ENCODE data around the gene NRBF2.
"Not testable (repeated sequence)": the region's sequence is repeated elsewhere in the genome, so short reads cannot be mapped to it uniquely, and the experiment has no call there.

NRBF2 gene

DNA sequence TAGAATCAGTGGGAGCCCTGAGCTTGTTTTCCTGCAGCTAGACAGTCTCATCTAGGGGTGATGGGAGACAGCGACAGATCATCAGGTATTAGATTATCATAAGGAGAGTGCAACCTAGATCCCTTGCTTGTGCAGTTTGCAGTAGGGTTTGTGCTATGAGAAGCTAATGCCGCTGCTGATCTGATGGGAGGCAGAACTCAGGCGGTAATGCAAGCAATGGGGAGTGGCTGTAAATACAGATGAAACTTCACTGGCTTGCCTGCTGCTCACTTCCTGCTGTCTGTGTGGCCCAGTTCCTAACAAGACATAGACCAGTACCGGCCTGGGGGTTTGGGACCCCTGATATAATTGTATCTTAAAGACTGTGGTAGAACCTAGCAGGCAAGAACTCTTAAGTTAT is 17.6 kb downstream of the NRBF2 start:
- Histone ChIP-seq H3K27ac (ENCODE audit: low read depth, low read length) (no peak overlapping the region), H3K27me3 (ENCODE audit: control insufficient read depth in 1 of 2, insufficient read depth in 2 of 2, low read length in 2 of 2) (no peaks in the 10 kb centered on the region), H3K4me1 (ENCODE audit: insufficient read depth, low read length) (peaks cover 16% of the 10 kb centered on the region), H3K9me3 (ENCODE audit: low read length) (no peaks in the 10 kb centered on the region), H3K4me3 (ENCODE audit: low read depth in 1 of 2, low read length in 2 of 2) (no peak overlapping the region), H3K36me3 (ENCODE audit: insufficient read depth, low read length) (no peaks in the 10 kb centered on the region), H3K9ac (ENCODE audit: low read length) (no peak overlapping the region)

DNA sequence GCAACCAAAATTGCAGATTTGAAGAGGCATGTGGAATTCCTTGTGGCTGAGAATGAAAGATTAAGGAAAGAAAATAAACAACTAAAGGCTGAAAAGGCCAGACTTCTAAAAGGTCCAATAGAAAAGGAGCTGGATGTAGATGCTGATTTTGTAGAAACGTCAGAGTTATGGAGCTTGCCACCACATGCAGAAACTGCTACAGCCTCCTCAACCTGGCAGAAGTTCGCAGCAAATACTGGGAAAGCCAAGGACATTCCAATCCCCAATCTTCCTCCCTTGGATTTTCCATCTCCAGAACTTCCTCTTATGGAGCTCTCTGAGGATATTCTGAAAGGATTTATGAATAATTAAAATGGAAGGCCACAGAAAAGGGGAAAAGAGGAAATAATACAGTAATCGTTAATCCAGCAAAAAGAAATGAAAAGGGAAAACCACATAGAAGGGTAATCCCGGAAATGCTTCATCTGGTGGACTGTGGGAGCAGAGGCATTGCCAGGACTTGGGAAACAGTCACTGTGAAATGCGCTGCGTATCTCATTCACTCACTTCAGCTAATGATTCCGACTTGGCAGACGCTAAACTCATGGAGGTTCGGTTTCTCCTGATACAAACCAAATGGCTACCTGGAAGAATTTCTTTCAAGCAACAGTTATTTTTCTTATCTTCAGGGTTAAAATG is 20.9 kb downstream of the NRBF2 start:
- H3K36me3 ChIP-seq (ENCODE audit: insufficient read depth, low read length); H3K9ac ChIP-seq (ENCODE audit: low read length); H3K9me3 ChIP-seq (ENCODE audit: low read length); H3K27ac ChIP-seq (ENCODE audit: low read depth, low read length); H3K4me3 ChIP-seq (ENCODE audit: low read depth in 1 of 2, low read length in 2 of 2); H3K27me3 ChIP-seq (ENCODE audit: control insufficient read depth in 1 of 2, insufficient read depth in 2 of 2, low read length in 2 of 2): not testable (repeated sequence)
- H3K4me1 ChIP-seq (ENCODE audit: insufficient read depth, low read length): peaks cover 27% of the 10 kb centered on the region

DNA sequence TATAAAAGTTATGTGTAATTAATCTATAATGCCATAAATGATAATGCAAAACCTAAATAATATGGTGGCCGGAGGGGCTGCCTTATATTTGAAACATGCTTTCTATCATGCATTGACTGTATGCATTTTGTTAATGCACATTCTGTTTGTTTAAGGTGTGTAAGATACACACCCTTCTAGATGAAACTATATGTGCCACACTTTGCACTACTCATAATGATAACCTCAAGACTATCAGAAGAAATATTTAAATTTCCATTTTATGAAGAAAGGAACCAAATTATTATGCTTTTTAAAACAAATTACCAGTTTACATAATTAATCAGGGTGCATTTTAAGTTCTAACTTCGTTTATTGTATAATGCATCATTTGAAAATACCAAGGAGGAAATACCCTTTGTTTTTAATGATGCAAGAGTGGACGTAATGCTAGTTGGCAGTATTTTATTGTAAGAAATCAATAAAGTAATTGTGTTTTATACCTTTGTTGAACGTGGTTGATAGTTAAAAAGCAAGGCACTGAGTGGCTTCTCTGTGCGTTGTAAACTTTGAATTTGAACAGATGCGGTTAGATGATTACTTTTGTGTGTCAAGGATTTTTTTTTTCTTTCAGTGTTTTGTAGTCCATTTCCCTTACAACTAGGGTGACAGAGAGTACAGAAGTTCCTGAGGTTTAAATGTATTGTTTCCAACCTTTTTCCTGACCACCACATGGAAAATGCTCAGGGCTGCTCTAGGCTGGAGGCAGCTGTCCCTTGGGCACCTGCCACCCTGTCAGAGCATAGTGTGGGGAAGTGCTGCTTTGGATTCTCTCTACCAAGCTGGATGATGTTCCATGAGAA is 21.6 kb downstream of the NRBF2 start:
- Histone ChIP-seq H3K4me1 (ENCODE audit: insufficient read depth, low read length) (peaks cover 27% of the 10 kb centered on the region), H3K36me3 (ENCODE audit: insufficient read depth, low read length) (no peaks in the 10 kb centered on the region), H3K4me3 (ENCODE audit: low read depth in 1 of 2, low read length in 2 of 2) (no peak overlapping the region), H3K27me3 (ENCODE audit: control insufficient read depth in 1 of 2, insufficient read depth in 2 of 2, low read length in 2 of 2) (no peaks in the 10 kb centered on the region), H3K9me3 (ENCODE audit: low read length) (no peaks in the 10 kb centered on the region), H3K27ac (ENCODE audit: low read depth, low read length) (no peak overlapping the region), H3K9ac (ENCODE audit: low read length) (no peak overlapping the region)

DNA sequence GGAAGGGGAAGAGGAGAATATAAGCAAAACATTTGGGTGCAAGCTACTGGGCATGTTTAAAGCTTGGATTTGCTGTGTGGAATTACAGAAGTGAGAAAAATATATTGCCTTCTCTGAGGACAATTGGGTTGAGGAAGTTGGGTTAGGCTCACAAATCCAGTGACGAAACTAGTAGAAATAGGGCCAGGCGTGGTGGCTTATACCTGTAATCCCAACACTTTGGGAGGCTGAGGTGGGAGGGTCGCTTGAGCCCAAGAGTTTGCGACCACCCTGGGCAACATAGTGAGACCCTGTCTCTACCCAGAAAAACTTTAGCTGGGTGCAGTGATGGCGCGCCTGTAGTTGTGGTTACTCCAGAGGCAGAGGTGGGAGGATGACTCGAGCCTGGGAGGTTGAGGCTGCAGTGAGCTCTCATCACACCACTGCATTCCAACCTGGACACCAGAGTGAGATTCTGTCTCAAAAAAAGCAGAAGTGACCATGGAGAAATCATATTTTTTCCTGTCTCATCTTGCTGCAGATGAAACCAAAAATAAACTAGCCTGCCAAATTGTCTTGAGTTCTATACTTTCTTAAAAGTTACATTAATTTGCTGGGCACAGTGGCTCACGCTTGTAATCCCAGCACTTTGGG is 22.4 kb downstream of the NRBF2 start:
- peaks cover 27% of the 10 kb centered on the region for H3K4me1 ChIP-seq (ENCODE audit: insufficient read depth, low read length)
- no peak overlapping the region for H3K9ac ChIP-seq (ENCODE audit: low read length)
- no peak overlapping the region for H3K27ac ChIP-seq (ENCODE audit: low read depth, low read length)
- no peaks in the 10 kb centered on the region for H3K27me3 ChIP-seq (ENCODE audit: control insufficient read depth in 1 of 2, insufficient read depth in 2 of 2, low read length in 2 of 2)
- no peak overlapping the region for H3K4me3 ChIP-seq (ENCODE audit: low read depth in 1 of 2, low read length in 2 of 2)
- H3K36me3 ChIP-seq (ENCODE audit: insufficient read depth, low read length): no peaks in the 10 kb centered on the region
- H3K9me3 ChIP-seq (ENCODE audit: low read length): no peaks in the 10 kb centered on the region

GRCh38 chr10:63156236-63156635 is 23.1 kb downstream of the NRBF2 start:
- H3K9ac ChIP-seq (ENCODE audit: low read length): no peak overlapping the region
- H3K4me1 ChIP-seq (ENCODE audit: insufficient read depth, low read length): peaks cover 27% of the 10 kb centered on the region
- H3K36me3 ChIP-seq (ENCODE audit: insufficient read depth, low read length): no peaks in the 10 kb centered on the region
- no peaks in the 10 kb centered on the region for H3K27me3 ChIP-seq (ENCODE audit: control insufficient read depth in 1 of 2, insufficient read depth in 2 of 2, low read length in 2 of 2)
- H3K4me3 ChIP-seq (ENCODE audit: low read depth in 1 of 2, low read length in 2 of 2): no peak overlapping the region
- H3K27ac ChIP-seq (ENCODE audit: low read depth, low read length): peak overlapping the region; percentile 17
- H3K9me3 ChIP-seq (ENCODE audit: low read length): no peaks in the 10 kb centered on the region

- Histone ChIP-seq H3K27me3 (ENCODE audit: control insufficient read depth in 1 of 2, insufficient read depth in 2 of 2, low read length in 2 of 2) (no peaks in the 10 kb centered on the region), H3K9ac (ENCODE audit: low read length) (no peak overlapping the region), H3K9me3 (ENCODE audit: low read length) (no peaks in the 10 kb centered on the region), H3K27ac (ENCODE audit: low read depth, low read length) (no peak overlapping the region), H3K4me1 (ENCODE audit: insufficient read depth, low read length) (peaks cover 31% of the 10 kb centered on the region), H3K36me3 (ENCODE audit: insufficient read depth, low read length) (no peaks in the 10 kb centered on the region), H3K4me3 (ENCODE audit: low read depth in 1 of 2, low read length in 2 of 2) (no peak overlapping the region)
Observed at GRCh38 chr10:63157845-63158624, 24.9 kb downstream of the NRBF2 start.

- no peaks in the 10 kb centered on the region for H3K27me3 ChIP-seq (ENCODE audit: control insufficient read depth in 1 of 2, insufficient read depth in 2 of 2, low read length in 2 of 2)
Observed at GRCh38 chr10:63161592-63161991, 28.5 kb downstream of the NRBF2 start.

GRCh38 chr10:63164166-63164623 is 31.1 kb downstream of the NRBF2 start:
- Histone ChIP-seq H3K36me3 (ENCODE audit: insufficient read depth, low read length) (peaks cover 12% of the 10 kb centered on the region), H3K27ac (ENCODE audit: low read depth, low read length) (no peak overlapping the region), H3K27me3 (ENCODE audit: control insufficient read depth in 1 of 2, insufficient read depth in 2 of 2, low read length in 2 of 2) (no peaks in the 10 kb centered on the region), H3K9me3 (ENCODE audit: low read length) (no peaks in the 10 kb centered on the region), H3K4me1 (ENCODE audit: insufficient read depth, low read length) (peaks cover 9% of the 10 kb centered on the region), H3K9ac (ENCODE audit: low read length) (no peak overlapping the region), H3K4me3 (ENCODE audit: low read depth in 1 of 2, low read length in 2 of 2) (no peak overlapping the region)

More at GRCh38 chr10:63161592-63161991, 28.5 kb downstream of the NRBF2 start:
- Histone ChIP-seq H3K36me3 (ENCODE audit: insufficient read depth, low read length) (peaks cover 5% of the 10 kb centered on the region), H3K4me3 (ENCODE audit: low read depth in 1 of 2, low read length in 2 of 2) (no peak overlapping the region), H3K4me1 (ENCODE audit: insufficient read depth, low read length) (peaks cover 17% of the 10 kb centered on the region), H3K9ac (ENCODE audit: low read length) (no peak overlapping the region), H3K27ac (ENCODE audit: low read depth, low read length) (no peak overlapping the region), H3K9me3 (ENCODE audit: low read length) (no peaks in the 10 kb centered on the region)

DNA sequence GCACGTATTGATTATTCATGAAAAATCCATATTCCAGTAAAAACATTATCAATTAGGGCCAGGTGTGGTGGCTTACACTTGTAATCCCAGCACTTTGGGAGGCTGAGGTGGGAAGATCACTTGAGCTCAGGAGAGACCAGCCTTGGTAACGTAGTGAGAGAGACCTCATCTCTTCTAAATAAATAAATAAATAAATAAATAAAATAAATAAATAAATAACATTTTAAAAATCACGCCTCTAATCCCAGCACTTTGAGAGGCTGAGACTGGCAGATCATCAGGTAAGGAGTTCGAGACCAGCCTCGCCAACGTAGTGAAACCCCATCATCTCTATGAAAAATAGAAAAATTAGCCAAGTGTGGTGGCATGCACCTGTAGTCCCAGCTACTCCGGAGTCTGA is 32.1 kb downstream of the NRBF2 start:
- Histone ChIP-seq H3K27ac (ENCODE audit: low read depth, low read length) (no peak overlapping the region), H3K4me1 (ENCODE audit: insufficient read depth, low read length) (peaks cover 11% of the 10 kb centered on the region), H3K27me3 (ENCODE audit: control insufficient read depth in 1 of 2, insufficient read depth in 2 of 2, low read length in 2 of 2) (no peaks in the 10 kb centered on the region), H3K36me3 (ENCODE audit: insufficient read depth, low read length) (peaks cover 12% of the 10 kb centered on the region), H3K9ac (ENCODE audit: low read length) (no peak overlapping the region), H3K4me3 (ENCODE audit: low read depth in 1 of 2, low read length in 2 of 2) (no peak overlapping the region), H3K9me3 (ENCODE audit: low read length) (no peaks in the 10 kb centered on the region)

GRCh38 chr10:63166742-63167258 is 33.7 kb downstream of the NRBF2 start:
- Histone ChIP-seq H3K36me3 (ENCODE audit: insufficient read depth, low read length) (peaks cover 12% of the 10 kb centered on the region), H3K27me3 (ENCODE audit: control insufficient read depth in 1 of 2, insufficient read depth in 2 of 2, low read length in 2 of 2) (no peaks in the 10 kb centered on the region), H3K9me3 (ENCODE audit: low read length) (no peaks in the 10 kb centered on the region), H3K9ac (ENCODE audit: low read length) (no peak overlapping the region), H3K27ac (ENCODE audit: low read depth, low read length) (no peak overlapping the region), H3K4me1 (ENCODE audit: insufficient read depth, low read length) (peaks cover 21% of the 10 kb centered on the region), H3K4me3 (ENCODE audit: low read depth in 1 of 2, low read length in 2 of 2) (no peak overlapping the region)

Data from muscle layer of colon (tissue), 2 donors.